K562 (cell line): ENCODE results near the gene AMOT. TPM values are rescaled to one million over a fixed set of nuclear protein-coding genes. Genes with fewer than 3 reads are reported as not detected.

ENCODE experiments used
- ATAC-seq: fragments of 200-7000 bp; cut with Tn5 transposase; 3 replicates; pipeline ENCODE4 v1.9.1; 2020; ENCODE audit warnings: moderate library complexity
- BruUV-seq: library from RNA; stranded (reverse); fragments of 400-500 nt; replicated peaks from 2 replicates; lab custom pipeline; 2021; lab: Mats Ljungman, UMichigan
- CTCF ChIA-PET: fragments of 300-600 bp; formaldehyde crosslinking; extraction: SDS; loops from one replicate; lab custom pipeline; 2021; ENCODE audit warnings: low intra/inter-chr PET ratio; lab: Yijun Ruan, JAX
- POLR2A ChIA-PET: fragments of 300-600, 350-650 bp; sonication (Branson Sonifier 250); formaldehyde crosslinking; extraction: SDS; loops from one replicate; lab custom pipeline; 2021; ENCODE audit warnings: antibody characterized with exemption, inconsistent platforms; lab: Yijun Ruan, JAX
- DNase-seq, 4 experiments: peaks; one replicate each; pipeline versions ENCODE4 v3.0.0 to v3.0.0-alpha.2; 2011 to 2018; ENCODE audit warnings: low spot score in 3 of 4, mixed read lengths in 3 of 4; ENCODE audit errors: extremely low read depth in 1 of 4
- FAIRE-seq: peaks from 2 replicates; lab custom pipeline; 2011; peaks lifted over from hg19 to GRCh38; lab: Jason Lieb, UNC
- H2AFZ ChIP-seq: 2 replicates; pipeline ENCODE4 v1.6.0; 2011; ENCODE audit warnings: low read depth, low read length, control low read depth, inconsistent platforms
- H3K27ac ChIP-seq: fragments of 200-600 bp; 3 replicates; pipeline ENCODE4 v1.8.0; 2011; ENCODE audit warnings: low read depth, mild to moderate bottlenecking, control low read depth, inconsistent platforms, low read length, moderate library complexity, mixed read lengths; ENCODE audit errors: extremely low read depth
- H3K27me3 ChIP-seq, 2 experiments: fragments of 300-600 bp in 1 of 2; 2 replicates in 1 of 2; 3 replicates in 1 of 2; pipeline versions ENCODE4 v1.6.0 to v1.8.0; 2011; ENCODE audit warnings: inconsistent platforms in 2 of 2, low read length in 2 of 2, mild to moderate bottlenecking in 1 of 2, mixed read lengths in 1 of 2, moderate library complexity in 1 of 2; ENCODE audit not compliant: control insufficient read depth in 2 of 2, insufficient read depth in 2 of 2
- H3K36me3 ChIP-seq: fragments of 300-600 bp; 3 replicates; pipeline ENCODE4 v1.8.0; 2011; ENCODE audit warnings: mild to moderate bottlenecking, low read length, inconsistent platforms; ENCODE audit not compliant: control insufficient read depth, insufficient read depth
- H3K4me1 ChIP-seq, 2 experiments: fragments of 200-600 bp in 1 of 2; replicated peaks in 1 of 2; 2 replicates in 1 of 2; 3 replicates in 1 of 2; pipeline versions ENCODE4 v1.5.1 to v1.8.0; 2011; ENCODE audit warnings: inconsistent platforms in 2 of 2, low read length in 2 of 2, mild to moderate bottlenecking in 1 of 2, mixed read lengths in 1 of 2, moderate library complexity in 1 of 2; ENCODE audit not compliant: control insufficient read depth in 2 of 2, insufficient read depth in 2 of 2
- H3K4me2 ChIP-seq: 2 replicates; pipeline ENCODE4 v1.6.1; 2011; ENCODE audit warnings: low read length, control low read depth, inconsistent platforms, mixed read lengths; ENCODE audit not compliant: insufficient read depth
- H3K4me3 ChIP-seq: fragments of 200-600 bp; sonication (generic), shearing (Covaris generic); 2 replicates; pipeline ENCODE4 v1.5.1; 2016; ENCODE audit warnings: control low read depth, inconsistent platforms
- H3K79me2 ChIP-seq: fragments of 200-600 bp; 3 replicates; pipeline ENCODE4 v1.8.0; 2011; ENCODE audit warnings: low read length, inconsistent platforms; ENCODE audit not compliant: control insufficient read depth, insufficient read depth
- H3K9ac ChIP-seq, 2 experiments: 2 replicates each; pipeline versions ENCODE4 v1.6.0 to v1.6.1; 2011; ENCODE audit warnings: low read depth in 2 of 2, low read length in 2 of 2, control low read depth in 1 of 2, inconsistent platforms in 1 of 2, mild to moderate bottlenecking in 1 of 2, mixed read lengths in 1 of 2; ENCODE audit not compliant: insufficient read depth in 1 of 2
- H3K9me1 ChIP-seq: one replicate; pipeline ENCODE4 v1.6.0; 2011; ENCODE audit warnings: inconsistent platforms, mild to moderate bottlenecking, low read length, moderate library complexity; ENCODE audit not compliant: control insufficient read depth, insufficient read depth
- H3K9me3 ChIP-seq: replicated peaks from 2 replicates; pipeline ENCODE4 v1.5.1; 2011; ENCODE audit warnings: low read depth, low read length, inconsistent platforms; ENCODE audit not compliant: control insufficient read depth, insufficient read depth
- H4K20me1 ChIP-seq: replicated peaks from 2 replicates; pipeline ENCODE4 v1.6.1; 2011; ENCODE audit warnings: low read length, inconsistent platforms, mixed read lengths; ENCODE audit not compliant: control insufficient read depth, insufficient read depth
- CBX8 ChIP-seq: fragments of 200-600 bp; sonication (generic); IDR thresholded peaks from 2 replicates; pipeline ENCODE4 v1.6.1; 2012; ENCODE audit warnings: borderline replicate concordance, mixed run types, low read depth, mild to moderate bottlenecking, moderate library complexity, mixed read lengths, low read length, control low read depth, inconsistent platforms; ENCODE audit not compliant: poor library complexity, severe bottlenecking; ENCODE audit errors: extremely low read depth
- FOS ChIP-seq: IDR thresholded peaks from 3 replicates; pipeline ENCODE4 v1.6.1; 2011; ENCODE audit not compliant: insufficient read length; ENCODE audit errors: extremely low read depth
- HDAC6 ChIP-seq: IDR thresholded peaks from 2 replicates; pipeline ENCODE4 v1.6.1; 2012; ENCODE audit warnings: low read depth, mild to moderate bottlenecking, control low read depth, inconsistent platforms, low read length, moderate library complexity
- KDM4B ChIP-seq, 2 experiments: fragments of 450-650 bp in 1 of 2; sonication (generic) in 1 of 2; IDR thresholded peaks; 2 replicates each; pipeline ENCODE4 v1.6.1; 2016 to 2017; ENCODE audit warnings: borderline replicate concordance in 2 of 2, antibody characterized with exemption in 1 of 2, low read depth in 1 of 2, mild to moderate bottlenecking in 1 of 2
- SAFB ChIP-seq: fragments of 200-400 bp; formaldehyde crosslinking; IDR thresholded peaks from 2 replicates; pipeline ENCODE4 v1.6.1; 2017; ENCODE audit warnings: low read depth, low read length, borderline replicate concordance
- ZNF175 ChIP-seq: fragments of 200-800 bp; sonication (Bioruptor generic); IDR thresholded peaks from 2 replicates; pipeline ENCODE4 v1.6.1; 2016; ENCODE audit warnings: low read depth, mild to moderate bottlenecking, missing genetic modification characterization, missing compliant biosample characterization
- ZNF41 ChIP-seq: fragments of 250-450 bp; sonication (Bioruptor Pico); conservative IDR thresholded peaks from 2 replicates; pipeline ENCODE4 v1.4.0; 2020; ENCODE audit warnings: mild to moderate bottlenecking
- WGBS: fragments of 100-300 bp; shearing (Covaris generic); methylation state at CpG from one replicate; pipeline ENCODE4 v1.1.6; 2016; ENCODE audit warnings: low coverage, mixed read lengths; ENCODE audit not compliant: insufficient coverage; ENCODE audit errors: missing lambda C conversion rate; 5-methylcytosine and 5-hydroxymethylcytosine counted together
- in situ Hi-C: fragments of 300-500 bp; cut with MboI; formaldehyde crosslinking; loops from 4 replicates; pipeline ENCODE4 v1.15.0; 2018; ENCODE audit warnings: inconsistent platforms, mixed read lengths
- intact Hi-C: fragments of 100-400 bp; cut with micrococcal nuclease; formaldehyde crosslinking; loops from 2 replicates; pipeline ENCODE4 v1.14.2; 2022
- polyA plus RNA-seq, 8 experiments: library from polyadenylated mRNA; depleted of rRNA in 4 of 8; stranded (reverse) in 5 of 8; unstranded in 3 of 8; fragments of >200 nt; fragmentation: Nextera tagmentation in 2 of 8; fragmentation: Illumina TruSeq in 1 of 8; extraction: Ambion mirVana in 2 of 8; extraction: Trizol in 1 of 8; gene quantifications; 2 replicates each; pipeline versions ENCODE4 v1.2.1 to v1.2.3, GENCODE V29; 2011 to 2014; ENCODE audit warnings: inconsistent platforms in 1 of 8, missing spikeins in 1 of 8
- total RNA-seq, 7 experiments: library from RNA; depleted of rRNA in 6 of 7; stranded (reverse); fragments of >200 nt in 6 of 7; fragmentation: Illumina TruSeq in 2 of 7; extraction: Trizol in 2 of 7; gene quantifications; 2 replicates each; pipeline versions ENCODE4 v1.2.1 to v1.2.3, GENCODE V29; 2011 to 2021; ENCODE audit warnings: low replicate concordance in 1 of 7

The AMOT gene
- total and polyA plus RNA-seq, 9 of the 15 experiments (the other 6 are each of a cell fraction or from before 2014, with no cell fraction given): 0.04 TPM; not detected in 8

- Histone ChIP-seq H3K9ac (no peak overlapping the region), H4K20me1 (0 out of 2 replicates have a peak, but pooled peaks cover 4% of the 10 kb centered on the region), H3K9me1 (no peaks in the 10 kb centered on the region), H3K4me3 (no peak overlapping the region), H3K79me2 (no peaks in the 10 kb centered on the region), H3K4me2 (no peak overlapping the region), H3K27ac (no peak overlapping the region), H3K4me1 (no peaks in the 10 kb centered on the region), H3K27me3 (no peaks in the 10 kb centered on the region), H3K36me3 (no peaks in the 10 kb centered on the region), H3K9me3 (no peaks in the 10 kb centered on the region), H2AFZ (no peak overlapping the region)
- ChIA-PET POLR2A (no interaction called here), CTCF (no interaction called here)
- ATAC-seq (no peak), FAIRE-seq (no peak), DNase-seq (no peak)
- in situ Hi-C loops (no loop called here), intact Hi-C loops (no loop called here)
- no TSS peak for BruUV-seq
- TF ChIP-seq HDAC6 (no peak), ZNF175 (CRISPR knock-in tag) (no peak), SAFB (no peak), FOS (no peak)
- 0% methylated on average over 11 of the region's 12 CpGs for WGBS
These were observed 39.5 kb downstream of the AMOT start for GRCh38 chrX:112800971-112801775.

DNA sequence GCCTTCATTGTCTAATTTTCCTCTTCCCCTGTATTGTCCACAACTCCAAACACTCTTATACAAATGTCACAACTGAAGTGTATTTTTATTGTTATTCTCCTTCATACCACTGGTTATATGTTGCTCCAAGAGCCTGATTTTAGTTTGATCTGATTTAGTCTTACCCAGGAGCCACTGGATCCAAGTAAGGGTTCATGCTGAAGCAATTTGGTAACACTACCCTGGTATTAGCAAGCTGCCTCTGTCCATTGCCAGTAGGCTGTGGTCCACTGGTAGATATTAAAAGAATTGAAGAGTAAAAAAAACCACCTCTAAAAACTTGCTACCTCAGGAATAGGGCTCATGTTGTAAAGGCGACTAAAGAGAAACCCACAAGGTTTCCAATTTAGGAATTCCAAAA lies 41.2 kb downstream of the AMOT start:
- WGBS: 0% methylated on average over 1 of the region's 1 CpG
- H2AFZ ChIP-seq: no peak overlapping the region
- no peaks in the 10 kb centered on the region for H3K27me3 ChIP-seq
- ATAC-seq (no peak), DNase-seq (no peak), FAIRE-seq (no peak)
- H3K9ac ChIP-seq: no peak overlapping the region
- BruUV-seq: no TSS peak
- H3K9me1 ChIP-seq: no peaks in the 10 kb centered on the region
- H3K36me3 ChIP-seq: no peaks in the 10 kb centered on the region
- no peaks in the 10 kb centered on the region for H3K4me1 ChIP-seq
- TF ChIP-seq ZNF41 (CRISPR knock-in tag): no peak
- TF ChIP-seq KDM4B (IDR thresholded peaks at IDR 0.05; ENCODE audit: borderline replicate concordance in 2 of 2, low read depth in 1 of 2): no peak
- no peak for TF ChIP-seq CBX8
- H3K4me3 ChIP-seq: no peak overlapping the region
- CTCF ChIA-PET: no interaction called here
- H3K27ac ChIP-seq: no peak overlapping the region
- H3K4me2 ChIP-seq: no peak overlapping the region
- H4K20me1 ChIP-seq: 0 out of 2 replicates have a peak, but pooled peaks cover 4% of the 10 kb centered on the region
- POLR2A ChIA-PET: no interaction called here
- H3K79me2 ChIP-seq: no peaks in the 10 kb centered on the region
- in situ Hi-C loops: no loop called here
- no peaks in the 10 kb centered on the region for H3K9me3 ChIP-seq
- intact Hi-C loops: no loop called here
